GM21717 (cell line): Measurements from ENCODE around the gene LSP1.

Experiments
- ATAC-seq: cut with Tn5 transposase; IDR thresholded peaks from one replicate; pipeline ENCODE4 v1.9.1; 2021; ENCODE audit warnings: mild to moderate bottlenecking, moderate library complexity; ENCODE audit not compliant: unreplicated experiment

Gene LSP1

GRCh38 chr11:1926156-1927025, 73.5 kb downstream of the LSP1 start:
- no peak for ATAC-seq

GRCh38 chr11:1927026-1927847, 74.4 kb downstream of the LSP1 start:
- no peak for ATAC-seq

- no peak for ATAC-seq
These were observed 75.1 kb downstream of the LSP1 start for GRCh38 chr11:1927848-1928469.

- no peak for ATAC-seq
These were observed 75.6 kb downstream of the LSP1 start for GRCh38 chr11:1928470-1928890.

GRCh38 chr11:1928891-1929541, 76.1 kb downstream of the LSP1 start:
- ATAC-seq, result no peak

GRCh38 chr11:1929621-1930461, 77.0 kb downstream of the LSP1 start:
- ATAC-seq, result no peak

GRCh38 chr11:1930462-1930830, 77.6 kb downstream of the LSP1 start:
- ATAC-seq, result no peak

GRCh38 chr11:1931341-1932104, 78.6 kb downstream of the LSP1 start:
- no peak for ATAC-seq

GRCh38 chr11:1932105-1932480, 79.2 kb downstream of the LSP1 start:
- no peak for ATAC-seq

- ATAC-seq, result no peak
These were observed 79.8 kb downstream of the LSP1 start for GRCh38 chr11:1932681-1933080.

- no peak for ATAC-seq
These were observed 80.8 kb downstream of the LSP1 start for GRCh38 chr11:1933416-1934334.

- no peak for ATAC-seq
These were observed 81.7 kb downstream of the LSP1 start for GRCh38 chr11:1934335-1935155.

- no peak for ATAC-seq
These were observed 82.5 kb downstream of the LSP1 start for GRCh38 chr11:1935156-1936071.

- ATAC-seq, result no peak
These were observed 83.3 kb downstream of the LSP1 start for GRCh38 chr11:1936072-1936780.

- ATAC-seq, result no peak
These were observed 84.1 kb downstream of the LSP1 start for GRCh38 chr11:1936781-1937615.
